Bronchial epithelial cell (primary cell): ENCODE measurements around the gene SGF29. TPM values are rescaled to one million over a fixed set of nuclear protein-coding genes. Genes with fewer than 3 reads are reported as not detected.
"Not testable (repeated sequence)": the region's sequence is repeated elsewhere in the genome, so short reads cannot be mapped to it uniquely, and the experiment has no call there.

Source experiments
- DNase-seq: peaks from one replicate; pipeline ENCODE4 v3.0.0-alpha.2; 2010; ENCODE audit warnings: low read depth
- FAIRE-seq: peaks from 2 replicates; lab custom pipeline; 2011; peaks lifted over from hg19 to GRCh38; lab: Jason Lieb, UNC
- H3K27me3 ChIP-seq: 2 replicates; pipeline ENCODE4 v1.5.1; 2011; ENCODE audit warnings: low read length; ENCODE audit not compliant: control insufficient read depth, insufficient read depth
- H3K36me3 ChIP-seq: 2 replicates; pipeline ENCODE4 v1.5.1; 2011; ENCODE audit warnings: low read length; ENCODE audit not compliant: control insufficient read depth, insufficient read depth
- H3K4me3 ChIP-seq: 2 replicates; pipeline ENCODE4 v1.5.1; 2011; ENCODE audit warnings: mild to moderate bottlenecking, low read depth, low read length, control low read depth
- CTCF ChIP-seq: IDR thresholded peaks from 2 replicates; pipeline ENCODE4 v1.5.1; 2011; ENCODE audit warnings: mild to moderate bottlenecking, moderate library complexity, low read length, control low read depth, inconsistent platforms; ENCODE audit not compliant: insufficient read depth, severe bottlenecking
- total RNA-seq: library from RNA; depleted of rRNA; stranded (reverse); fragments of >200 nt; gene quantifications from 2 replicates; pipeline ENCODE4 v1.2.1, GENCODE V29; 2014

Gene SGF29
- total RNA-seq, 1 donor from 2014 or later, result 10.0 TPM

GRCh38 chr16:28540346-28540745 lies 13.4 kb upstream of the SGF29 start:
- FAIRE-seq, result no peak
- DNase-seq, result no peak
- Histone ChIP-seq H3K36me3 (peaks cover 8% of the 10 kb centered on the region), H3K4me3 (no peak overlapping the region), H3K27me3 (no peaks in the 10 kb centered on the region)
- TF ChIP-seq CTCF, result no peak

- Histone ChIP-seq H3K4me3 (no peak overlapping the region), H3K27me3 (no peaks in the 10 kb centered on the region), H3K36me3 (peaks cover 3% of the 10 kb centered on the region)
- FAIRE-seq, result no peak
- TF ChIP-seq CTCF, result no peak
- no peak for DNase-seq
Measured at GRCh38 chr16:28542646-28543045, 11.1 kb upstream of the SGF29 start.

GRCh38 chr16:28543072-28543471 lies 10.6 kb upstream of the SGF29 start:
- DNase-seq (peak; percentile 59), FAIRE-seq (no peak)
- H3K4me3 ChIP-seq, result no peak overlapping the region
- no peak for TF ChIP-seq CTCF
- H3K36me3 ChIP-seq, result no peaks in the 10 kb centered on the region
- no peaks in the 10 kb centered on the region for H3K27me3 ChIP-seq

GRCh38 chr16:28544998-28545397 lies 8.7 kb upstream of the SGF29 start:
- H3K27me3 ChIP-seq, result no peaks in the 10 kb centered on the region
- no peak for TF ChIP-seq CTCF
- no peaks in the 10 kb centered on the region for H3K36me3 ChIP-seq
- FAIRE-seq (no peak), DNase-seq (no peak)
- no peak overlapping the region for H3K4me3 ChIP-seq

- H3K4me3 ChIP-seq, DNase-seq, FAIRE-seq, H3K36me3 ChIP-seq, H3K27me3 ChIP-seq: not testable (repeated sequence)
Measured at GRCh38 chr16:28545964-28546363, 7.8 kb upstream of the SGF29 start.

- DNase-seq (no peak), FAIRE-seq (no peak)
- no peaks in the 10 kb centered on the region for H3K36me3 ChIP-seq
- no peak overlapping the region for H3K4me3 ChIP-seq
- no peak for TF ChIP-seq CTCF
- H3K27me3 ChIP-seq, result no peaks in the 10 kb centered on the region
Measured at GRCh38 chr16:28546626-28547025, 7.1 kb upstream of the SGF29 start.
